Smooth muscle cell of the brain vasculature (primary cell): ENCODE results near the gene PHTF1.
A peak's percentile ranks its signal among the peaks of the same experiment; 100 is the strongest.
"Not testable (repeated sequence)": the region's sequence is repeated elsewhere in the genome, so short reads cannot be mapped to it uniquely, and the experiment has no call there.

Experiments
- DNase-seq: peaks from one replicate; pipeline ENCODE4 v3.0.0-alpha.2; 2012; ENCODE audit warnings: low read depth, low spot score

Gene PHTF1

GRCh38 chr1:113721010-113721409, 38.3 kb downstream of the PHTF1 start:
- no peak for DNase-seq

- not testable (repeated sequence) for DNase-seq
Measured at GRCh38 chr1:113718621-113719020, 40.7 kb downstream of the PHTF1 start.

- DNase-seq = not testable (repeated sequence)
Measured at GRCh38 chr1:113717506-113717905, 41.8 kb downstream of the PHTF1 start.

- no peak for DNase-seq
Measured at GRCh38 chr1:113714606-113715269, 44.5 kb downstream of the PHTF1 start.

GRCh38 chr1:113701429-113701828, 57.9 kb downstream of the PHTF1 start:
- DNase-seq = peak; percentile 37

- DNase-seq = no peak
Measured at GRCh38 chr1:113694910-113695309, 64.4 kb downstream of the PHTF1 start.

GRCh38 chr1:113692824-113693431, 66.4 kb downstream of the PHTF1 start:
- no peak for DNase-seq

GRCh38 chr1:113692342-113692741, 66.9 kb downstream of the PHTF1 start:
- no peak for DNase-seq

GRCh38 chr1:113691184-113691583, 68.1 kb downstream of the PHTF1 start:
- no peak for DNase-seq

GRCh38 chr1:113686891-113687618, 72.2 kb downstream of the PHTF1 start:
- DNase-seq = no peak

- DNase-seq = no peak
Measured at GRCh38 chr1:113684153-113684541, 75.1 kb downstream of the PHTF1 start.

GRCh38 chr1:113683384-113684152, 75.7 kb downstream of the PHTF1 start:
- no peak for DNase-seq

GRCh38 chr1:113681596-113682337, 77.5 kb downstream of the PHTF1 start:
- no peak for DNase-seq

- DNase-seq = no peak
Measured at GRCh38 chr1:113678159-113678469, 81.2 kb downstream of the PHTF1 start.

- DNase-seq = peak; percentile 17
Measured at GRCh38 chr1:113677250-113678158, 81.8 kb downstream of the PHTF1 start.

GRCh38 chr1:113676524-113676923, 82.8 kb downstream of the PHTF1 start:
- DNase-seq = no peak

GRCh38 chr1:113675302-113675701, 84.0 kb downstream of the PHTF1 start:
- no peak for DNase-seq

- no peak for DNase-seq
Measured at GRCh38 chr1:113674591-113674990, 84.7 kb downstream of the PHTF1 start.

GRCh38 chr1:113672491-113672890, 86.8 kb downstream of the PHTF1 start:
- DNase-seq = no peak

GRCh38 chr1:113670650-113671049, 88.6 kb downstream of the PHTF1 start:
- DNase-seq = no peak

GRCh38 chr1:113669988-113670387, 89.3 kb downstream of the PHTF1 start:
- DNase-seq = no peak
